ENCODE data around the gene NDST1.
A peak's percentile ranks its signal among the peaks of the same experiment; 100 is the strongest.

DNA sequence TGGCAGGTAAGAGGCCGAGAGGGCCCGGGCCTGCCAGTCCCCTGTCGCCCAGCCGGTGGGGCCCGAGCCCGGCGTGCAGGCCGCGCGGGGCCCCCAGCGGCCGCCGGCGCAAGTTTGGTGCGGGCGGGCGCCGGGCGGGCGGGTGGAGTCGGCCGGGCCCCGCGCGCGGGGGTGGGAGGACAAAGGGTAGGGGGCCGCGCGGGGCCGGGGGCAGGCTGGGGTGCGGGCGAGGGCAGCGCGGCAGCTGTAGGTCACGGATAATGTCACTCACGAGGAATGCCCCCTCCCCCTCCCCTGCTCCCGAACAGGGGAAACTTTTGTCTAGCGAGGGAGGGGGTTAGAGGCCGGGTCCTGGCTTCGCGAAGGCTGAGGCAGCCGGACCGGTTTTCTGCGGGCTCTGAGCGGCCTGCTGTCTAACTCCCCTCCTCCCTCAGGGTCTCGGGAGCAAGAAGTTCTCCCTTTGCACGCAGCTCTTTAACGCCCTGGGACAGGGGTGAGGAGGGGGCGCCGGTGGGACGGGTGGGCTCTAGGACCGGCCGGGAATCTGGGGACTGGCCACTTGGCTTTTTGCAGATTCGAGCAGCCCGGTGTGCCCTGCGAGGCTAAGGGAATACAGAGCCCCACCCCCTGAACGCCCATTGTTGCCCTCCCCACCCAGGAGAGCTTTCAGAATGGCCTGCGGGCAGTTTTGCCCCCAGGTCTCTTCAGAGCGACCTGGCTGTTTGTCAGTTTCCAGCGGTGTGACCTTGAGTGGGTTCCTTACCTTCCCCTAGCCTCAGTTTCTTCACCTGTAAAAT, 21.3 kb upstream of the NDST1 start:
- TF ChIP-seq EZH2 (IDR thresholded peaks at IDR 0.05; ENCODE audit: borderline replicate concordance, low read depth, low read length, severe bottlenecking) (no peak), POLR2A (IDR thresholded peaks at IDR 0.05; ENCODE audit: low read depth, low read length) (no peak), CTCF (IDR thresholded peaks at IDR 0.05; ENCODE audit: extremely low read depth in 1 of 2, insufficient read depth in 1 of 2, low read depth in 1 of 2, low read length in 2 of 2) (no peak), FOS (IDR thresholded peaks at IDR 0.05; ENCODE audit: borderline replicate concordance, insufficient read depth, low read length) (no peak), POLR2AphosphoS5 (IDR thresholded peaks at IDR 0.05; ENCODE audit: insufficient read depth, low read depth, low read length) (peak; percentile 20), MYC (IDR thresholded peaks at IDR 0.05; ENCODE audit: low read depth, low read length) (no peak)
- TF ChIP-seq, protein P1, sequence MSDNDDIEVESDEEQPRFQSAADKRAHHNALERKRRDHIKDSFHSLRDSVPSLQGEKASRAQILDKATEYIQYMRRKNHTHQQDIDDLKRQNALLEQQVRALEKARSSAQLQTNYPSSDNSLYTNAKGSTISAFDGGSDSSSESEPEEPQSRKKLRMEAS (IDR thresholded peaks at IDR 0.05; ENCODE audit: insufficient read depth, insufficient read length) = no peak

All from endothelial cell of umbilical vein (primary cell).